ENCODE measurements around the gene CLIP1. TPM values are rescaled to one million over a fixed set of nuclear protein-coding genes. Genes with fewer than 3 reads are reported as not detected.
"Not testable (repeated sequence)": the region's sequence is repeated elsewhere in the genome, so short reads cannot be mapped to it uniquely, and the experiment has no call there.

CLIP1 gene
- total RNA-seq, 2 experiments from 2014 or later = 32.4 to 33.9 TPM

DNA sequence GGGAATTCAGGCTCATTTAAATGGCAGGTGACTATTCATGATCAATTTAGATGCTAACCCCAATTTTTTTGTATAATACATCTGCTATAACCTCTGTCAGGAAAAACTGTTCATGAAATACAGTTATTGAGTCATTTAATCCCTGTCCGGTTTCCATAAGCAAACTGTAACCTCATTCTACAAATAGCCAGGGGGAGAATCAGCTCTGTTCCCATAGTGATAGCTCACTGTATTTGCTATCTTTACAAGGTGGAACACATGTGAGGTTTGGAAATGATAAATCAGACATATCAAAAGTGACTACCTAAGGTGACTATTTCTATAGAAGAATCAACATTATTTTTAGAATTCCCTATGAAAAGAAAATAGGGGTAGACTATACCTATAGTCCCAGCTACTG is 117.5 kb downstream of the CLIP1 start:
- no peaks in the 10 kb centered on the region for H3K9me3 Mint-ChIP-seq
- no peak overlapping the region for H3K4me3 Mint-ChIP-seq
- H3K4me1 Mint-ChIP-seq = no peaks in the 10 kb centered on the region
- no peak overlapping the region for H3K27ac Mint-ChIP-seq
- H3K36me3 Mint-ChIP-seq = peaks cover 1% of the 10 kb centered on the region
- H3K27me3 Mint-ChIP-seq = no peaks in the 10 kb centered on the region
- no peak for DNase-seq

DNA sequence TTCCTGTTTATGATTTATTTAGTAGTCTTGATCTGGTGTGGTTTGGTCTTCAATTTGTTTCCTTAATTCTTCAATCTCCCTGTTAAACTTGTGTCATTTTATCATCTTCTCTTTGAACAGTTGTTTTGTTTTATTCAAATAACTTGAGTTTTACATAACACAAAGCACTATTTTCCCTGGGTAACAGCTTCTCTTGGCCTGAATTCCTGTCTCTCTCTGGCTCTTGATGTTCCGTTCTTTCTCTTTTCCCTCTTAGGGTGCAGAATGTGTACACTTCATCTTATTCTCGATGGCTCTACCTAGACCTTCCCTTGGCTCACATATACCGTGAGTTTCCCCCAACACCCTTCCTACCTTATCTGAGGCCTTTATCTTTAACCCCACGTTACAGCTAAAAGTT is 119.4 kb downstream of the CLIP1 start:
- Mint-ChIP-seq H3K9me3 (no peaks in the 10 kb centered on the region), H3K36me3 (peaks cover 1% of the 10 kb centered on the region), H3K27me3 (no peaks in the 10 kb centered on the region), H3K27ac (no peak overlapping the region), H3K4me1 (no peaks in the 10 kb centered on the region), H3K4me3 (no peak overlapping the region)
- DNase-seq = no peak

DNA sequence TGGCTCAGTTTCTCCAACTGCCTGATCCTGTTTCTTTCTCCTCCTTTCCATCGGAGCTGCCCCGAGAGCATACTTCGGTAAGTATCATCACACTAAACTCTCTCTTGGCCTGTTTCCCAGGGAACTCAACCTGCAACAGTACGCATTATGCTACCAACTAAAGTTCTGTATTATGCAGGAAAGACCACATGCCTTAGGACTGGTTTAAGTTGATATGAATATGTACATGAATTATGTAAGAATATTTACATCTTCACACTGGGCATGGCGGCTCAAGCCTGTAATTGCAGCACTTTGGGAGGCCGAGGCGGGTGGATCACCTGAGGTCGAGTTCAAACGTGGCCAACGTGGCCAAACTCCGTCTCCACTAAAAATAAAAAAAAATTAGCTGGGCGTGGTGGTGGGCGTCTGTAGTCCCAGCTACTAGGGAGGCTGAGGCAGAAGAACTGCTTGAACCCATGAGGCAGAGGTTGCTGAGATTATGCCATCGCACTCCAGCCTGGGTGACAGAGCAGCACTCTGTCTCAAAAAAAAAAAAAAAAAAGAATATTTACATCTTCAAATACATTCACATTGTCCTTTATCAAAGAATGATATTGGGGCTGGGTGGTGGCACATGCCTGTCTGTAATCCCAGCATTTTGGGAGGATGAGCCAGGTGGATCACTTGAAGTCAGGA is 124.3 kb downstream of the CLIP1 start:
- no peaks in the 10 kb centered on the region for H3K9me3 Mint-ChIP-seq
- no peak overlapping the region for H3K4me3 Mint-ChIP-seq
- H3K36me3 Mint-ChIP-seq = peaks cover 15% of the 10 kb centered on the region
- DNase-seq = no peak
- H3K27ac Mint-ChIP-seq = no peak overlapping the region
- no peaks in the 10 kb centered on the region for H3K27me3 Mint-ChIP-seq
- H3K4me1 Mint-ChIP-seq = peaks cover under 1% of the 10 kb centered on the region

DNA sequence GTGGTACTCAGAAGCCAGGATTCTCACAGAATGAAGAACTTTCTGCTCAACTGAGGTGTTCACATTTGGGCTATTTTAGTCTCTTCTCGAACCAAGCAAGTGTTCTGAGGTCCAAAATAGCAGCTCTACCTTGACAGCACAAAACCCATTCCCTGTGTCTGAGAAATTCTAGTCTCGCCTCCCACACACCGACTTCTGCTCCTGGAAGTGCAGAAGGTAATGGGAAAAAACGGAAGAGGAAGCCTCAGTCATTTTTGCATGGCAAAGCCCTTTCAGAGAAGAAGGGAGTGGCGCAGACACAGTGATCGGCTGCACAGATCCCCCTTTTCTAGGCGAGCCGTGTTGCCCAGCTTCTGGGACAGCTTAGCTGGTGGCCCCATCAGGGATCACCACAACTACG is 125.0 kb downstream of the CLIP1 start:
- Mint-ChIP-seq H3K27ac (no peak overlapping the region), H3K4me1 (peaks cover 4% of the 10 kb centered on the region), H3K36me3 (peaks cover 18% of the 10 kb centered on the region), H3K4me3 (no peak overlapping the region), H3K9me3 (no peaks in the 10 kb centered on the region), H3K27me3 (no peaks in the 10 kb centered on the region)
- DNase-seq = no peak

DNA sequence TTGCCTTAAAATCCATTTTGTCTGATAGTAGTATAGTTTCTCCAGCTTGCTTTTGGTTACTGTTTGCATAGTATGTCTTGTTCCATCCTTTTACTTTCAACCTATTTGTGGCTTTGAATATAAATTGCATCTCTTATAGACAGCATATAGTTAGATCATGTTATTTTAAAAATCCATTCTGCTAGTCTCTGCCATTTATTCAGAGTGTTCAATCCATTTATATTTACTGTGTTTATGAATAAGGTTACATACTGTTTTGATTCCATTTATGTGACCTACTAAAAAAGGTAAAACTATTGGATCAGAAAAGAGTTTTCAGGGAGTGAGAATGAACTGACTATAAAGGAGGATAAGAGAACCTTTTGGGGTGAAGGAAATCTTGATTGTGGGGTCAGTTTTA is 126.6 kb downstream of the CLIP1 start:
- H3K36me3 Mint-ChIP-seq = peaks cover 18% of the 10 kb centered on the region
- H3K9me3 Mint-ChIP-seq = no peaks in the 10 kb centered on the region
- H3K27ac Mint-ChIP-seq = no peak overlapping the region
- H3K27me3 Mint-ChIP-seq = no peaks in the 10 kb centered on the region
- no peak overlapping the region for H3K4me3 Mint-ChIP-seq
- no peak for DNase-seq
- peaks cover 4% of the 10 kb centered on the region for H3K4me1 Mint-ChIP-seq

DNA sequence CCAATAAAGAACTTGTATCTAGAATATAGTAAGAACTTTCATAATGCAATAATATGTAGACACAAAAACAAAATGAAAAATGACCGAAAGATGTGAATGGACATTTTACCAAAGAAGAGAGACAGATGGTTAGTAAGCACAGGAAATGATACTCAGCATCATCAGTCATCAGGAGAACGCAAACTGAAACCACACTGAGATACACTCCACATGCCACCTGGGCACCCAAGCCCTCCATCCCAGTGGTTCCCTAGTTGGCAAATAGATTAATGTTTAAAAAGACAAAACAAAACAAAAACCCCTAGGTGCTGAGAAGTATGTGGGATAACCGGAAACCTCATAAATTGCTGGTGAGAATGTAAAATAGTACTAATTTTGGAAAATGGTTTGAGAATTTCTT is 129.4 kb downstream of the CLIP1 start:
- Mint-ChIP-seq H3K27ac (no peak overlapping the region), H3K4me1 (peaks cover 6% of the 10 kb centered on the region), H3K4me3 (no peak overlapping the region), H3K27me3 (no peaks in the 10 kb centered on the region), H3K9me3 (no peaks in the 10 kb centered on the region), H3K36me3 (peaks cover 18% of the 10 kb centered on the region)
- no peak for DNase-seq

DNA sequence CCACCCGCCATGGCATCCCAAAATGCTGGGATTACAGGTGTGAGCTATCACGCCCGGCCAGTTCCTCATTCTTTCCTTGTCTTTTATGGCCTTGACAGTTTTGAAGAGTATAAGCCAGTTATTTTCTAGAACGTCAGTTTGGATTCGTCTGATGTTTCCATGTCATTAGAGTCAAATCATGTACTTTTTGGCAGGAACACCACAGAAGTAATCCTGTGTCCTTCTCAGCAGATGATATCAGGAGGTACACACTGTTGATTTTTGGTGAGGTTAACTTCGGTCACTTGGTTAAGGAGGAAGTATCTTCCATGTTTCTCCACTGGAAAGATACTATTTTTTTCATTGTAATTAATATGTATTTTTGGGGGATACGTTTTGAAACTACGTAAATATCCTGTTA is 131.0 kb downstream of the CLIP1 start:
- Mint-ChIP-seq H3K36me3 (peaks cover 10% of the 10 kb centered on the region), H3K9me3 (no peaks in the 10 kb centered on the region), H3K4me3 (no peak overlapping the region), H3K4me1 (peaks cover 6% of the 10 kb centered on the region), H3K27me3 (no peaks in the 10 kb centered on the region), H3K27ac (no peak overlapping the region)
- no peak for DNase-seq

DNA sequence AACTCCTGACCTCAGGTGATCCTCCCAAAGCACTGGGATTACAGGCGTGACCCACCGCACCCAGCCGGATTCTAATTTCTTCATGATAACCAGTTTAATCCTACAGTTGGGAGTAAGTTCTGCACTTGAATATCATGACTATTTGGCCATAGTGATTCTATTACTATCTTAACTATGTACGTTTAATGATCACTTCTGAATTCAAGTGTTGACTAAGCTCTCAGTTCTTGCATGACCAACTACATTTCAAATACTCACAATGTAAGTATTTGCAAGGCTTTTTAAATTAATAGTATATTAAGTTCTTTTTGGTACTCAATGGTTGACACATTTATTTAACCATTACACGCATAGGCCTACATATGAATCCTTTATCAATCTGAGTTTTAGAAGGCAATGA is 138.8 kb downstream of the CLIP1 start:
- no peaks in the 10 kb centered on the region for H3K4me1 Mint-ChIP-seq
- H3K4me3 Mint-ChIP-seq = no peak overlapping the region
- no peaks in the 10 kb centered on the region for H3K27me3 Mint-ChIP-seq
- H3K27ac Mint-ChIP-seq = no peak overlapping the region
- no peaks in the 10 kb centered on the region for H3K9me3 Mint-ChIP-seq
- H3K36me3 Mint-ChIP-seq = no peaks in the 10 kb centered on the region
- DNase-seq = no peak

DNA sequence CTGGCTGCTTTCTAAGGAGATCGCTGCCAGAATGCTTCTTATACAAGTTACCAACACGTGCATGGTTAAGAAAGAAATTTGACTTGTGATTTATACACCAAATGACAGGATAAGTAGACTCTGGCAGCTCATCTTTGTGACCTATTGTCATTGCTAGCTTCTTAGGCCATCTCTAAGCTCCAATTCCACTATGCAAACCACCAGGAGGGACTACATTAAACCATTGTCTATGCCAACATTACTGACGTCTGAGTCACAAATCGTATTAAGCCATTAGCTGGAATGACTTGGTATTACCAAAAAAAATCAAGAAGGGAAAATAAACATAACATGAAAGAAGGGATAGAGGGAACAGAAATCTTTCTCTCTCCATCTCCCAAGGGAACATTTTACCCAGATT is 140.4 kb downstream of the CLIP1 start:
- Mint-ChIP-seq H3K4me1 (no peaks in the 10 kb centered on the region), H3K36me3 (no peaks in the 10 kb centered on the region), H3K9me3 (no peaks in the 10 kb centered on the region), H3K4me3 (no peak overlapping the region), H3K27me3 (no peaks in the 10 kb centered on the region), H3K27ac (no peak overlapping the region)
- DNase-seq = no peak

DNA sequence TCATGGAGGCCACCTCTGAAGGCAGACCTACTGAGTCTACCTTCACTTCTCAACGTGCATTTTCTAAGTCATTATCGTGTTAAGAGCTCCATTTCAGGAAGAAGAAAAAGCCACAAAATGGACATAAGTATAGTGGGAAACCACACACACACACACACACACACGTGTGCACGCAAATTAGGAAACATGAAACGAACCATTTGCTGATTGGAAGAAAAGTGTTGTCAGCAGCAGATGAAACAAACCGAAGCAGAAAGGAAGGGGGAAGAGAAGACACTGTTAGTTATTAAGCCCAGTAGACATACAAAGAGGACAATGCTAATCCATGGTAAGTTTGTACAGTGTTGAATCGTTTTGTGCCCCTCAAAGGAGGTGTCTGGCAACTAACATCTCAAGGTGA is 146.2 kb downstream of the CLIP1 start:
- Mint-ChIP-seq H3K27ac (no peak overlapping the region), H3K4me1 (no peaks in the 10 kb centered on the region), H3K27me3 (no peaks in the 10 kb centered on the region), H3K9me3 (no peaks in the 10 kb centered on the region), H3K36me3 (no peaks in the 10 kb centered on the region), H3K4me3 (no peak overlapping the region)
- DNase-seq = no peak

DNA sequence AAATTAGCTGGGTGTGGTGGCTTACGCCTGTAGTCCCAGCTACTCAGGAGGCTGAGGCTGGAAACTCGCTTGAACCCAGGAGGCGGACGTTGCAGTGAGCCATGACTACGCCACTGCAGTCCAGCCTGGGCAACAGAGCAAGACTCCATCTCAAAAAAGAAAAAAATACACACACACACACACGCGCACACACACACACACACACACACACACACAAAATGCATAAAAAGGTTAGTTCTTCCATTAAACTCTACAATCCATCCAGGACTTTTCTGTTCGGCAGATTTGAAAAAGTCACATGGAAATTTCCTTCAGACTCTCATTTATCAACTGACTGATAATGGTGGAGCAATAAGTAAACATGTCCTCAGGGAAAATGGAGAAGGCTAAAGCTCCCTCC is 147.0 kb downstream of the CLIP1 start:
- Mint-ChIP-seq H3K27me3 (no peaks in the 10 kb centered on the region), H3K4me1 (no peaks in the 10 kb centered on the region), H3K27ac (no peak overlapping the region), H3K36me3 (no peaks in the 10 kb centered on the region), H3K9me3 (no peaks in the 10 kb centered on the region), H3K4me3 (no peak overlapping the region)
- DNase-seq = no peak

DNA sequence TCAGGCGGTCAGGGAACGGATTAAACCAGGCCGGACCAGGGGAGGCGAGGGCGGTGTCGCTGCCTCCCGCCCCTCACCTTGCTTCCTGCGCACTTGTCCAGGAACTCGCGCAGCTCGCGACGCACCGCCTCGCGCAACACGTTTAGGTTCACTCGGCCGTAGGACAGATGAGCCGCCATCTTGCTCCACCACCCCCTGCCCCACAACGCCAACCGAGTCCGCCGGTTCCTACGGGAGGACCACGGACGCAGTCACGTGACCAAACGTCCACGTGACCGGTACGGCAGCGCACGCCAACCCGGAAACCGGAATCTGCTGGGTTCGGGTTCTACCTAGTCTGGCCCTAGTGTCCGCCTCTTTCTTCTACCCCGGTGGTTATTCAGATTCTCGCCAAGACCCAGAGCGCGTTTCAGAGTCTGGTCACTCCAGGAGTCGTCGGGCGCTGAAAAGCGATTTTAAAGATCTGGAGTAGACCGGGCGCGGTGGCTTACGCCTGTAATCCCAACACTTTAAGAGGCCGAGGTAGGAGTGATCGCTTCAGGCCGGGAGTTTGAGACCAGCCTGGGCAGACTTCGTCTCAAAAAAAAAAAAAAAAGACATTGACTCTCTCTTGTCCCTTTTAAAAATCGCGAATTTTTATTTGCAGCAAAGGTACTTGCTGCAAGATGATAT is 156.1 kb downstream of the CLIP1 start, which contains the start of gene VPS33A:
Gene VPS33A, minus strand, starts transcription at position 265 of the 672 bp plus-strand sequence. Its CDS starts 86 bp downstream, at position 179.
- peaks cover 4% of the 10 kb centered on the region for H3K36me3 Mint-ChIP-seq
- peak within 1 kb of the TSS; percentile 98 for H3K4me3 Mint-ChIP-seq
- peaks cover 22% of the 10 kb centered on the region for H3K4me1 Mint-ChIP-seq
- peaks cover 2% of the 10 kb centered on the region for H3K9me3 Mint-ChIP-seq
- peak within 1 kb of the TSS; percentile 98 for H3K27ac Mint-ChIP-seq
- DNase-seq = peak; percentile 96
- peaks cover 9% of the 10 kb centered on the region for H3K27me3 Mint-ChIP-seq

DNA sequence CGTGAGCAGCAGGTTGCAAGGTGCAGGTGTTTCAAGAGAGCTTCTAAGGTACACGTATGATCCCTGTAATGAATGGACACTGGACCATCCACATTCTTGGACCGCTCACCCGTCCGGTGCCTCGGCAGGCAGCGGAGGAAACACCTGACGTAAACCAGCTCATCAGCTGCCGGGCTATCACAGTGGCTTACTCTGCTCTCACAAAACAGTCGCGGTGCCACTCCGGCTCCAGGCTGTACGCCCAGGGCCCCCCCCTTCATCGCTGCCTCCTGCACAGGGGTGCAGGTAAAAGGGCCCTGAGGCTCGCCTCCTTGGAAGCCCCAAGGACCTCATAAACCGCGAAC is 156.6 kb downstream of the CLIP1 start:
- no peak for DNase-seq
- H3K4me1 Mint-ChIP-seq = peaks cover 22% of the 10 kb centered on the region
- H3K36me3 Mint-ChIP-seq = peaks cover 4% of the 10 kb centered on the region
- peaks cover 2% of the 10 kb centered on the region for H3K9me3 Mint-ChIP-seq
- H3K27me3 Mint-ChIP-seq = peaks cover 9% of the 10 kb centered on the region
- peak overlapping the region; percentile 98 for H3K4me3 Mint-ChIP-seq
- H3K27ac Mint-ChIP-seq = peak overlapping the region; percentile 98

DNA sequence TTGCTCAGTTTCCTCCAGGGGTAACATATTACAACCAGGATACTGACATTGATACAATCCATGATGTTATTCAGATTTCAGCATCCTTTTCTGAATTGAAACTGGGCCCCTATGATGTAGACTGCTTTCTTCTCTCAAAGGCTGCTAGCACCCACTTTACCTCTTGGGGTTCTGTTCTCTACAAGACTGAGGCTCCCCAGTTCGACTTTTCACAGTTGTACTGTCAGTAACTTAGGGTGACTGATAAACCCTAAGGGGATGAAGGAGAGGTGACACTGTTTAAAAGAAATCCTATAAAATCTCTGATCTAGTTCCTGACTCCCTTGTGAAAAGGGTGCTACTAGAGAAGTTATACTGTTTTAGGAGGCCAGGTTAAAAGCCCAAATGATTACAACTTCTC is 157.0 kb downstream of the CLIP1 start:
- H3K27me3 Mint-ChIP-seq = peaks cover 9% of the 10 kb centered on the region
- DNase-seq = no peak
- peak overlapping the region; percentile 98 for H3K27ac Mint-ChIP-seq
- H3K9me3 Mint-ChIP-seq = peaks cover 2% of the 10 kb centered on the region
- H3K4me3 Mint-ChIP-seq = peak overlapping the region; percentile 98
- H3K4me1 Mint-ChIP-seq = peaks cover 22% of the 10 kb centered on the region
- peaks cover 4% of the 10 kb centered on the region for H3K36me3 Mint-ChIP-seq

DNA sequence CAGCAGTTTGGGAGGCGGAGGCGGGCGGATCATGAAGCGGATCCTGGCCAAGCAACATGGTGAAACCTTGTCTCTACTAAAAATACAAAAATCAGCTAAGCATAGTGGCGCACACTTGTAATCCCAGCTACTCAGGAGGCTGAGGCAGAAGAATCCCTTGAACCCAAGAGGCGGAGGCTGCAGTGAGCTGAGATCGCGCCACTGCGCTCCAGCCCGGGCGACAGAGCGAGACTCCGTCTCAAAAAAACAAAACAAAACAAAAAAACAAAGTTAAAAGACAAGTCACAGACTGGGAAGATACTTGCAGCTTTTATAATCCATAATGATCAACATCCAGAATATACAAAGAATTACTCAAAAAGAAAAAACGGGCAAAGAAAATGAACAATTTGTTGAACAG is 161.7 kb downstream of the CLIP1 start:
- H3K4me1 Mint-ChIP-seq = peaks cover 21% of the 10 kb centered on the region
- H3K36me3 Mint-ChIP-seq = peaks cover 19% of the 10 kb centered on the region
- H3K4me3 Mint-ChIP-seq, DNase-seq, H3K27ac Mint-ChIP-seq, H3K9me3 Mint-ChIP-seq, H3K27me3 Mint-ChIP-seq: not testable (repeated sequence)

DNA sequence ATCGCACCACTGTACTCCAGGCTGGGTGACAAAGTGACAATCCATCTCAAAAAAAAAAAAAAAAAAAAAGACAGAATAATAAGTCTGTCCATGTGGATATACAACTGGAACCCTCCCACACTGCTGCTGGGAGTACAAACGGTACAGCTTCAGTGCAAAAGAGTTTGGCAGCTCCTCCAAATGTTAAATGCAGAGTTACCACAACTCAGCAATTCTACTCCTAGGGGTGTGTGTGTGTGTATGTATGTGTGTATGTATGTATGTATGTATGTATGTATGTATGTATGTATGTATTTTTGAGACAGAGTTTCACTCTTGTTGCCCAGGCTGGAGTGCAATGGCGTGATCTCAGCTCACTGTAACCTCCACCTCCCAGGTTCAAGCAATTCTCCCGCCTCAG is 163.5 kb downstream of the CLIP1 start:
- not testable (repeated sequence) for H3K9me3 Mint-ChIP-seq, H3K27ac Mint-ChIP-seq, H3K27me3 Mint-ChIP-seq, H3K4me3 Mint-ChIP-seq, DNase-seq
- H3K4me1 Mint-ChIP-seq = peaks cover 12% of the 10 kb centered on the region
- H3K36me3 Mint-ChIP-seq = peaks cover 19% of the 10 kb centered on the region

Data from activated naive CD8-positive, alpha-beta T cell treated with anti-CD3 and anti-CD28 coated beads for 36 hours (primary cell).